Measurements from ENCODE around the gene FTSJ3. TPM values are rescaled to one million over a fixed set of nuclear protein-coding genes. Genes with fewer than 3 reads are reported as not detected.

FTSJ3 gene
- total RNA-seq, 4 donors from 2014 or later, result 36.3 to 53.2 (median 51.7) TPM

- peak; percentile 93 to 94 for TF ChIP-seq POLR2A (IDR thresholded peaks at IDR 0.05)
- peak; percentile 93 for TF ChIP-seq POLR2AphosphoS5 (IDR thresholded peaks at IDR 0.05)
- no peak for TF ChIP-seq EP300 (IDR thresholded peaks at IDR 0.05)
- TF ChIP-seq CTCF (IDR thresholded peaks at IDR 0.05), result no peak
- H3K27ac ChIP-seq, result peak within 1 kb of the TSS; percentile 90 to 99 (median 97)
- peaks cover 0 to 9% of the 10 kb centered on the region in 2 donors for H3K36me3 ChIP-seq
- H3K27me3 ChIP-seq, result no peaks in the 10 kb centered on the region
- WGBS, 2 donors (ENCODE audit: low coverage in 1 of 2), result 0% methylated on average over 7 to 30 of the region's 74 CpGs
- peak within 1 kb of the TSS; percentile 94 to 97 for H3K4me3 ChIP-seq
- peaks cover 0 to 79% (median 6%) of the 10 kb centered on the region in 3 donors for H3K4me1 ChIP-seq
- peak; percentile 96 for ATAC-seq
- no peaks in the 10 kb centered on the region for H3K9me3 ChIP-seq
Measured at GRCh38 chr17:63773272-63774140, 54.0 kb downstream of the FTSJ3 start, which contains the start of gene CCDC47. TSS of gene CCDC47 (minus strand) at chr17:63773597. CDS start at chr17:63766175, 7,422 bp downstream.

GRCh38 chr17:63772801-63773271, 54.6 kb downstream of the FTSJ3 start:
- 2 to 3% methylated on average over 7 of the region's 7 CpGs for WGBS, 2 donors (ENCODE audit: low coverage in 1 of 2)
- Histone ChIP-seq H3K27ac (peak overlapping the region; percentile 84 to 99 (median 97)), H3K36me3 (peaks cover 0 to 6% of the 10 kb centered on the region in 2 donors), H3K27me3 (no peaks in the 10 kb centered on the region), H3K4me1 (peaks cover 0 to 79% (median 6%) of the 10 kb centered on the region in 3 donors), H3K9me3 (no peaks in the 10 kb centered on the region), H3K4me3 (peak overlapping the region; percentile 57 to 97)
- ATAC-seq, result no peak
- TF ChIP-seq POLR2AphosphoS5 (IDR thresholded peaks at IDR 0.05) (no peak), EP300 (IDR thresholded peaks at IDR 0.05) (no peak), CTCF (IDR thresholded peaks at IDR 0.05) (no peak), POLR2A (IDR thresholded peaks at IDR 0.05) (no peak)

Other genes with a start within 250 kb of the FTSJ3 start
- 10 to 100 TPM; 11.4 to 18.3 (median 14.6) TPM for gene TACO1, start 226.8 kb downstream of the FTSJ3 start, total RNA-seq
- gene MAP3K3, start 205.2 kb downstream of the FTSJ3 start, total RNA-seq, result 100 to 1,000 TPM in 1 of 4 donors, 10 to 100 TPM in 3; 64.9 to 108 (median 85.7) TPM
- gene LIMD2, start 127.5 kb downstream of the FTSJ3 start, total RNA-seq, result 10 to 100 TPM in 1 of 4 donors, 1 to 10 TPM in 3; 2.3 to 11.0 (median 6.7) TPM
- 10 to 100 TPM; 14.4 to 39.1 (median 23.3) TPM for gene STRADA, start 85.9 kb downstream of the FTSJ3 start, total RNA-seq
- 10 to 100 TPM; 53.1 to 62.0 (median 58.9) TPM for gene CCDC47, start 54.1 kb downstream of the FTSJ3 start, total RNA-seq
- 100 to 1,000 TPM in 2 of 4 donors, 10 to 100 TPM in 2; 66.6 to 126 (median 98.8) TPM for gene DDX42, start 53.5 kb downstream of the FTSJ3 start, total RNA-seq
- 100 to 1,000 TPM in 2 of 4 donors, 10 to 100 TPM in 2; 79.5 to 110 (median 95.7) TPM for gene PSMC5, start 232 bp downstream of the FTSJ3 start, total RNA-seq
- gene SMARCD2, start 15.0 kb upstream of the FTSJ3 start, total RNA-seq, result 100 to 1,000 TPM; 103 to 160 (median 141) TPM
- under 1 TPM in 1 of 4 donors, not detected in 3; 0.23 TPM for gene CSH2, start 46.0 kb upstream of the FTSJ3 start, total RNA-seq
- gene GH2, start 54.3 kb upstream of the FTSJ3 start, total RNA-seq, result not detected
- not detected for gene CSH1, start 68.9 kb upstream of the FTSJ3 start, total RNA-seq
- gene CSHL1, start 83.6 kb upstream of the FTSJ3 start, total RNA-seq, result not detected
- gene GH1, start 91.2 kb upstream of the FTSJ3 start, total RNA-seq, result not detected
- 1 to 10 TPM in 3 of 4 donors, not detected in 1; 2.0 to 5.9 (median 3.3) TPM for gene CD79B, start 104.7 kb upstream of the FTSJ3 start, total RNA-seq
- under 1 TPM; 0.15 to 0.47 (median 0.35) TPM for gene SCN4A, start 145.3 kb upstream of the FTSJ3 start, total RNA-seq
- gene PRR29, start 170.7 kb upstream of the FTSJ3 start, total RNA-seq, result 1 to 10 TPM in 1 of 4 donors, under 1 TPM in 2, not detected in 1; 0.23 to 1.1 (median 0.57) TPM
- 10 to 100 TPM in 3 of 4 donors, 1 to 10 TPM in 1; 7.2 to 71.1 (median 36.7) TPM for gene ICAM2, start 193.0 kb upstream of the FTSJ3 start, total RNA-seq

All from gastroesophageal sphincter (tissue), 4 donors.